NCI-H460 (cell line): ENCODE results near the gene PCNA. TPM values are rescaled to one million over a fixed set of nuclear protein-coding genes. Genes with fewer than 3 reads are reported as not detected.
A peak's percentile ranks its signal among the peaks of the same experiment; 100 is the strongest.

Experiments
- DNase-seq: peaks from one replicate; pipeline ENCODE4 v3.0.0-alpha.2; 2016; ENCODE audit warnings: low read depth; ENCODE audit errors: extremely low read depth
- total RNA-seq: library from RNA; depleted of rRNA; stranded (reverse); fragments of >200 nt; shearing (Covaris generic); gene quantifications from 2 replicates; pipeline ENCODE4 v1.2.3, GENCODE V29; 2014

PCNA gene
- total RNA-seq, 1 experiment from 2014 or later, result 145 TPM

GRCh38 chr20:5145365-5146098, 25.8 kb upstream of the PCNA start:
- no peak for DNase-seq

DNA sequence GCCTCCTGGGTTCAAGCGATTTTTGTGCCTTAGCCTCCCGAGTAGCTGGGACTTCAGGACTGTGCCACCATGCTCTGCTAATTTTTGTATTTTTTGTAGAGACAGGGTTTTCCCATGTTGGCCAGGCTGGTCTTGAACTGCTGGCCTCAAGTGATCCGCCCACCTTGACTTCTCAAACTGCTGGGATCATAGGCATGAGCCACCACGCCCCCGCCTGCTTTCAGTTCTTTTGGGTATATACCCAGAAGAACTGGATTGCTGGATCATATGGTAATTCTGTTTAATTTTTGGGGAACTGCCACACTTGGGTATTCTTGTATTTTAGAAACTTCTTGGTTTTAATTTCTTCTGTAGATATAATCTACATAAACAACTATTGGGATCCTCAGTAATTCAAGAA, 24.1 kb upstream of the PCNA start:
- DNase-seq, result no peak

- no peak for DNase-seq
Observed at GRCh38 chr20:5141615-5142014, 21.9 kb upstream of the PCNA start.

- DNase-seq, result no peak
Observed at GRCh38 chr20:5140195-5140594, 20.4 kb upstream of the PCNA start.

DNA sequence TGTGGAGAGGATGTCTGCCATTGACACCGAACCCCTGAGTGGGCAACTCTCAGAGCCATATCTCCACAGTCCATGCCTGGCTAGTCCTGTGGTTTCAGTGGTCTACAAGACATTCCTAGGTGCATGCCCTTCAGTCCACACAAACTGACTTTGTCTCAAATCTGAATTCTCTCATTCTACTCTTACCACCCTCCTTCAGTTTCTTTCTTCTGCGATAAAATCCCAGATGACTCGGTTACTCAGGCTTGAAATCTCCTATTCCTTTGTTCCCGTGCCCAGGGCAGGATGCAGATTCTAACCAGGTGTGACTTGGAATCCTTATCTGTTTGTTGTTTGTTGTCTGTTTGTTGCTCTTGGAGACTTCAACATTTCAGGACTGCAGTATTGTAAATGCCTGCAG, 16.3 kb upstream of the PCNA start:
- DNase-seq, result no peak

GRCh38 chr20:5135363-5136012, 15.7 kb upstream of the PCNA start:
- no peak for DNase-seq

- DNase-seq, result no peak
Observed at GRCh38 chr20:5133998-5134397, 14.2 kb upstream of the PCNA start.

- DNase-seq, result no peak
Observed at GRCh38 chr20:5131502-5131901, 11.7 kb upstream of the PCNA start.

GRCh38 chr20:5128886-5129285, 9.1 kb upstream of the PCNA start:
- no peak for DNase-seq

GRCh38 chr20:5127859-5128424, 8.2 kb upstream of the PCNA start:
- no peak for DNase-seq

DNA sequence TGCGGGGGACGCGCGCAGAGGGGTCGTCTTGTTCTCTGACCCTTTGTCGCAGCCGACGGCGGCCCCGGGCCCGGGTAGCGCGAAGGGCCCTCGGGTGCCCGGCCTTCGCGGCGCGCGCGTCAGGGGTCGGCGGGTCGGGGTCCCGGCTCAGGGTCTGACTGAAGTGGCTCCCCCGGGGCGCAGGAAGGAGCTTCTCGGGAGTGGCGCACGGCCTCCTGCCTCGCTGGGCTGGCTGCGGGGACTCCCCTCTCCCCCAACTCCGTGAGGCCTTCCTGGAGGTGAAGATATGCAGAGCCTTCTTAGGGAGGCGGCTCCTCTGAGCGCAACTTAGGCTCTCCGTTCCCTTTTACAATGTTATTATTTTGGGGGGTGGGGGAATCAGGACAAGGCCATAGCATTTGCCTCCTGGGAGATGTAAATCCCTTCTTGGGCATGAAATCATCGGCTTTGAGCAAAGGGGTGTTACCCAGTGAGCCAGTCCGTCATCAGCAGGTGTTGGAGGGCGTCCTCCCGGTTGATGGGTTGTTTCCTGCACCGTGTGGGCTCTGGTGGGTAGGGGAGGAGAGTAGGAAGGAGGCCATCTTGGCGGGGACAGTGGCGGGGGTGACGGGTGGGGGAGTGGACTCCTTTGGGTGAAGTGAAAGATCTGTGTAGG, 7.6 kb upstream of the PCNA start:
- no peak for DNase-seq

DNA sequence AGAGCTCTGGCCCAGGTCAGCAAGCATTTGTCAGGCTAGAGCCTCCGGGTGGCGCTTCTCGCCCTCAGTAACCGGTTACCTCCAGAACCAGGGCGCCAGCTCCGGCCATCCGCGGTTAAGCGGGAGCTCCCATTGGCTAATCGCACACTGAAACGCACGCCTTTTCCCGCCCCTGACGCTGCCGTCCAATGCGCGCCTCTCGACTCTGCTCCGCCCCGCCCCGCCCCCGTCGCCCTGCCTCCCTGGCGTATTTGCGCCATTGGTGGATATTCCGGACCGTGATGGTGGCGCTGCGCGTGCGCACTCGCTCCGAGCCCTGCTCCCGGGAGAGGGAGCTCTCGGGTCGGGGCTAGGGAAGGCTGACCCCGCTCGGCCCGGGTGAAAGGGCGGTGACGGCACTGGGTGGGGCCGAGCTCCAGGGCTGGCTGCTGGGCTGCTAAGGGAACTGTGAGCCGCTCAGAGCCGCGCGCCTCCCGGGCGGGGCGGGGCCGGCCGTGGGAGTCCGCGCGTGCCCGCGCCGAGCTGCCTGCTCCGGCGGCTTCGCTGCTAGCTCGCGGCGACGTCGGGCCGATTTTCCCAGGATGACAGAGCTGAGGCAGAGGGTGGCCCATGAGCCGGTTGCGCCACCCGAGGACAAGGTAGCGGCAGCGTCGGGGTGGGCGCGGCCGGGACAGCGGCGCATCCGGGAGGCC, 6.9 kb upstream of the PCNA start, which contains the start of gene CDS2:
Gene CDS2 (plus strand): TSS at position 497 of the 692 bp plus-strand sequence. CDS start 85 bp downstream, at position 582.
- peak; percentile 99 for DNase-seq

- DNase-seq, result no peak
Observed at GRCh38 chr20:5122873-5123260, 3.1 kb upstream of the PCNA start.

DNA sequence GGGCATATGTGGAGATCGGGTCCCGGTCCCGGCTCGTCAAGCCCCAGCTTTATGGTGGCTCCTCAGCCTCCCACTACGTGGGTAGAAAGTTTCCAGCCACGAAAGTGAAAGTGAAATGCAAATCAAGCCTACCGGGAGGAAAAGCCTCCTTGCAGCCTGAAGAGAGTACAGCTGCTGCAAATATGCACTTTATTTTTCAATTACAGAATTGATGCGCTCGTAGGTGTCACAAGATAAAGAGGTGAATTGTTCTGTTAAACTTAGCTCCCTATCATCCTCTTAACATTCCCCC, 373 bp upstream of the PCNA start:
- DNase-seq, result no peak

DNA sequence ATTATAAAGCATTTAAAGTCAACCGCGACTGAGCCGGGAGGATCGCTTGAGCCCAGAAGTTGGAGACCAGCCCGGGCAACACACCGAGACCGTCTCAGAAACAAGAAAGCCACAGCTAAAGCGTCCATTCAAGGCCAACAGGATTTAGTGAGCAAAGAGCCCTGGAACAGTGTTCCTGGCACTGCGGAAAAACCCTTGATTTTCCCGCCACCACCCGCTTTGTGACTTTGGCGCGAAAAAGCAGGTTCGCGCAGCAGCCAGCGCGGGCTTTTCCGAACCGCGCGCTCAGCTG, 669 bp downstream of the PCNA start:
- DNase-seq, result no peak

DNA sequence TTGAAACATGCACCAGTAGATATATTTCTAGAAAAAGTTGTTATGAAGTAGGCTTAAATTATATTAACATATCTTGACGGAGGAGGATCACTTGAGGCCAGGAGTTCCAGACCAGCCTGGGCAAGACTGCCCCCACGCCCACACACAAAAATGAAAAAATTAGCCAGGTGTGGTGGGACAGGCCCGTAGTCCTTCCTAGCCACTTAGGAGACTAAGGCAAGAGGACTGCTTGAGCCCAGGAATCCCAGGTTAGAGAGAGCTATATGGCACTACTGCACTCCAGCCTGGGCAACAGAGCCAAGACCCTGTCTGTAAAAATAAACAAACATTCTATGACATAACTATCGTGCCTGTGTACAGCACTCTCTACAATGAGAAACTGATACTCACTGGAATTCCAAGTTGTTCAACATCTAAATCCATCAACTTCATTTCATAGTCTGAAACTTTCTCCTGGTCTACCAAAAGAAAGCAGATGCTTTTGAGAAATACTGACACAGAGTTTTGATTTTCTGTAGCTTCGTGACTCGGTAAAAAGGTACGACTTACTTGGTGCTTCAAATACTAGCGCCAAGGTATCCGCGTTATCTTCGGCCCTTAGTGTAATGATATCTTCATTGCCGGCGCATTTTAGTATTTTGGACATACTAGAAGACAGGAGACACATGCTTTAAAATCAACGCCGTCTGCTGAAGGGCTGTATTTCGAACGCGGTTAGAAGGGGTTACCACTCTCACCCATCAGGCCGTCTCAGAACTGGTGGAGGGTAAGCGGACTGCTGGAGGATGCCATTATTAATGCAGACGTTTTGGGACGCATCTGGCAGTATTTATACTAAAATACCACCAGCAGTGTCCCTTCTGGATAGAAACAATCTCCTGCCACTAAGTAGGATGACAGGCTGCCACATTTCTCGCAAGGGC, 1.3 kb downstream of the PCNA start:
- DNase-seq, result no peak

- DNase-seq, result no peak
Observed at GRCh38 chr20:5116875-5117274, 2.9 kb downstream of the PCNA start.

DNA sequence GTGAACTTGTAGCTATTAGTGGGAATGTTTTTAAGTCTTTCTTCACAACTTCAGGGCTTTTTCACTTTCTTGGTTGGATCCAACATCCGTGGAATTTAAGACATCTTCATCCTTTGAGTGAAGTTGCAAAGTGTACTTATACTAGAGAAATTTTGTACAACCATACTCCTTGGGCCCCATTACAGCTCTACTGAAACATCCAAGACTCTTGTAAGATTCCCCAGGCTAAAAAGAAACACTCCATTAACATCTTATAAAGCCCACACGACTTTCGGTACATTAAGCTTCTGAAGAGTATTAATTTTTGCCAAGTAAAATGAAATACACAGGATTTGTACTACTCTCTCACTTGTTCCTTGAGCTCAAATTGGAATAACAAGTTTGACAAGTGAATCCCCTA, 5.4 kb downstream of the PCNA start:
- DNase-seq, result no peak

DNA sequence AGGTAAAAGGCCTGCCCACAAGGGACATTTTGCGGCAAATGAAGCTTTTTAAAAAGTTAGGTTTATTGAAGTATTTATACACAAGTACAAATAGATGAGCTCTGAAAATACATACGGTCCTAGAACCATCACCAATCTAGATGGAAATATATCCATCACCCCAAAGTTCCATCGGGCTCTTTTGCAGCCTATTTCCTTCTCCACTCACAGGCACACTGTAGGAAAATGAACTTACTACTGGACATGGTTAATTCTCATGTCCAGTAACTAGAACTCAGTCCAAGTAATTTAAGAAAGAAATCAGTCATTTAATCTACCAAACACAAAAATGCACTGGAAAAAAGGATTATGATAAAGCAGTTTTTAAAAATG, 6.2 kb downstream of the PCNA start:
- DNase-seq, result no peak

GRCh38 chr20:5109276-5109675, 10.5 kb downstream of the PCNA start:
- DNase-seq, result no peak
